GM21447 (cell line): ENCODE measurements around the gene CAPN3.

Experiments
- ATAC-seq: cut with Tn5 transposase; IDR thresholded peaks from one replicate; pipeline ENCODE4 v1.9.1; 2021; ENCODE audit not compliant: unreplicated experiment

Gene CAPN3

GRCh38 chr15:42392309-42393024, 33.2 kb downstream of the CAPN3 start:
- no peak for ATAC-seq

DNA sequence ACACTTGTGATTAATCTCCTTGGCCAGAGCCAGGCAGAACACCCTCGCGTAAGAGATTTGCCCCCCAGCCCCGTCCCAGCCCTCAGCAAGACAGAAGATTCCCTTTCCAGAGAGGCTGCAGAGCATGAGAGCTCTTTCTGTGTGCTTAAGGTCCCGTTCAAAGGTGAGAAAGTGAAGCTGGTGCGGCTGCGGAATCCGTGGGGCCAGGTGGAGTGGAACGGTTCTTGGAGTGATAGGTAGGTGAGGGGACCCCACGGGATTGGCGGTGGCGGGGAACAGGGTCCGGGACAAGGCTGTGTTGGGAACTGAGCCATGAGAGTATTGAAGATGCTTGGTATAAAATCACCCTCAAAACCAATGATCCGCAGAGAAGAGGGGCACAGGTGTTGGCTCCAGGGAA, 34.8 kb downstream of the CAPN3 start:
- no peak for ATAC-seq

GRCh38 chr15:42395838-42396237, 36.5 kb downstream of the CAPN3 start:
- ATAC-seq, result no peak

DNA sequence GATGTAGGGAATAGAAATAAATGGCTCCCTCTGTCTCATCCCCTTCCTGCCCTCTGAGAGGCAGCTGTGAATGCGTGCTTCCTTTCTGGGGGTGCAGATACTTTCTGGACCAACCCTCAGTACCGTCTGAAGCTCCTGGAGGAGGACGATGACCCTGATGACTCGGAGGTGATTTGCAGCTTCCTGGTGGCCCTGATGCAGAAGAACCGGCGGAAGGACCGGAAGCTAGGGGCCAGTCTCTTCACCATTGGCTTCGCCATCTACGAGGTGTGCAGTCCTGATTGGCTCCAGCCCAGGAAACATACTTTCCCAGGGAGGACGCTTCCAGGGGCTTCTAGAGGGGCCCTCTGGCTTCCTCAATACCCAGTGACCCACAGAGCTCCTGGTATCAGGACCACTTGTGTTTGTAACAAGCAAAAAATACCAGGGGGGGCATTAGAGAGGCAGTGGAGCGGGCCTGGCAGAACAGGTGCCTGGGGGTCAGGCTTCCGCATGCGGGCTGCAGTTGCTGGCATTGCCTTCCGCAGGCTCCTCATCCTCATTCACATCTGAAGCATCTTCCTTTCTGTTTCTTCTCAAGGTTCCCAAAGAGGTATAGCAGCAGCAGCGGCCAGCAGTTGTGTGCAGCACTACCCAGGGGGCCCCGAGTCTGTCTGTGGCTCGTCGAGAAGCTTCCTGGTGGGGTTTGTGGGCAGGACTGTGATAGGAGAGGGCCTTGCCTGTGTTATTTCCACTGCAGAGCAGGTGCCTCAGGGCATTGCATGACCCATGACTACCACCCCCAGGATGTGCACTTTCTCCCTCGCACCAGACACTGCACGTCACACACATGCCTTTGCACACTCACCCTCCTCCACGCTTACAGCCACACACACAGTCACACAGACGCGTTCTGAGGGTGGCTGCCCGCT, 42.5 kb downstream of the CAPN3 start:
- no peak for ATAC-seq

DNA sequence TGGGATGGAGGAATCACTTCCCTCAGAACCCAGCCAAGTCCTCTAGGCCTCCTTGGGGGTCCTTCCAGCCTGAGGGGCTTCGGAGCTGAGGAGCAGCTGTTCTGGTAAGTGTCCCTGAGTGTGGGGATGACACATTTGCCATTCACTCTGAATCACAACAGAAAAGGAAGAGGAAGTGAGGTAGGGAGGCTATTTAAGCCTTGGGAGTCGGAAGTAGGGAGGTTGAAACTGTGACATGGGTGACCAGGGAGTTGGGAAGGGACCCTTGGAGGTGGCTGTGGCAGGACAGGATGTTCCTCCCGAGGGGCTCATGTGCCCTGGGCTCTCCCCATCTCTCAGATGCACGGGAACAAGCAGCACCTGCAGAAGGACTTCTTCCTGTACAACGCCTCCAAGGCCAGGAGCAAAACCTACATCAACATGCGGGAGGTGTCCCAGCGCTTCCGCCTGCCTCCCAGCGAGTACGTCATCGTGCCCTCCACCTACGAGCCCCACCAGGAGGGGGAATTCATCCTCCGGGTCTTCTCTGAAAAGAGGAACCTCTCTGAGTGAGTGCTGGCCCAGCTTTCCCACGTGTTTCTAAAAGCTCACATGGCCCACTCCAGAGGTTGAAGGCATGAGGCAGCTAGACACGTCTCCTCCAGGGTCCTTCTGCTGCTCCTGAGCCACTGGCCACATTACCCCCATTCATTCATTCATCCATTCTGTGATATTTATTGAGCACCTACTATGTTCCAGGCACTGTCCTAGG, 43.3 kb downstream of the CAPN3 start:
- no peak for ATAC-seq

GRCh38 chr15:42403389-42403788, 44.1 kb downstream of the CAPN3 start:
- no peak for ATAC-seq

DNA sequence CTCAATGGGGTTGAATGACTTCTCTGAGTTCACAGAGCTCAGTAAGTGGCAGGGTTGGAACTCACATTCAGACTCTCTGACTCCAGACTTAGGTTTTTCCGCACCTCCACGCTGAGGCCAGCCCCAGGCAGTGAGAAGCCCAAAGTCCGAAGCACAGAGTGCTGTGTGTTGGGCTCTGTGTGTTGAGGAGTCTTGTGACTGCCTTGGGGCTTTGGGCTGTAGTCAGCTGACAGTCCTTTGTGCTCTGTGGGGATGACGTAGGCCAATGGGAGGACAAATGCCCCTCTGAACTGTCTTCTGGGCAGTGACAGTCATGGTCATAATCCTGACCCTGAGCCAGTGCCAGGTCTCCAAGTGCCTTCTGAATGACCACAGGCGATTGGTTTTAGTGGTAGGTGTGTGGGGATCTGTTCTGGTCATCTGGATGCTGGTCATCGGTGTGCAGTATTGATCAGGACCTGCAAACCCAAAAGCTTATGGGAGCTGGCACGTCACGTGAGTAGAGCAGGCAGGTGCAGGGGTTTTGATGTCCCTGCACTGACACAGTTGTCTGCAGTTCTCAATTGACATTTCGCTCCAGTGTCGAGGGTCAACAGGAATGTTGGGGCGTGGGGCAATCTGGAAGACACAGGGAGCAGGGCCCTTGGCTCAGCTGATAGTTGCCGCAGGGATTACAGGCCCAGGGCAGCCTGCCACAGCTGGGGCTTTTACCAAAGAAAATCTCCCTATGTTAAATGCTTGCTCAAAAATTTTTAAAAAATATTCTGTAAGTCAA, 45.3 kb downstream of the CAPN3 start:
- ATAC-seq, result no peak

DNA sequence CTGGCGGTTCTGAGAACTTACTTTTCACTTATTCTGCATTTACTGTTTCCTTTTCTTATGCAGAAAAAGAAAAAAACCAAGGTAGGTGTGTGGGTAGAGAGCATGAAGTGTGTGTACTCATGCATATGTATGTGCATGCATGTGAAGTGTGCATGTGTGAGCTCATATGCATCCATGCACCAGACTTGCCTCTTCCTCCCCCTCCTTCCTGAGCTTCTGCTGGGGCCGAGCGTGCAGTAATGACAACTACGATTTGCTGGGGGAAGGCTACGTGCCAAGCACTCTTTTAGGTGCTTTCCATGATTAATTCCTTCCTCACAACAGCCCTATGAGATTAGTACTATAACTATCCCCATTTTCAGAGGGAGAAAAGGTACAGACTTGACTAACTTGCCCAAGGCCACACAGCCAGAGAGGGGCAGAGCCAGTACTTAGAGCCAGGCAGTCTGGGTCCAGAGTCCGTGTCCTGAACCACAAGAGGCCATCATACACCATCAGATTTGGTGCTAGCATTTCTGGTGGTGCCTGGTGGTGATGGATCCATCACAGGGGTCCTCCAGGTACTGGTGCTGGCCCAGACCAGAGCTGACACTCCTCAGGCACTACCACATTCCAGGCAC, 46.7 kb downstream of the CAPN3 start:
- no peak for ATAC-seq

DNA sequence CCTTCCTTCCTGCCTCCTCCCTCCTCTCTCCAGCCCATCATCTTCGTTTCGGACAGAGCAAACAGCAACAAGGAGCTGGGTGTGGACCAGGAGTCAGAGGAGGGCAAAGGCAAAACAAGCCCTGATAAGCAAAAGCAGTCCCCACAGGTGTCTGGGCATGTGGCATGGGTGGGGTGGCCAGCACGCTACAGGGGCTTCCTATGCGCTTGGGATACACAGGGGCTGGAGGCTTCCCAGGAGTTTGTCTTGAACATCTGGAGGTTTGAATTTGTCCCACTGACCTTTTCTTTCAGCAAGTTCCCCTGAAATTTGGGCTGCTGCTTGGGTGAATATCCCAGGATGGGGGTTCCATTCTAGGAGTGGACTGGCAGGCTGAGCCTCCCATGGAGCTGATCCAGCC, 48.9 kb downstream of the CAPN3 start:
- no peak for ATAC-seq

GRCh38 chr15:42409011-42409410, 49.7 kb downstream of the CAPN3 start:
- no peak for ATAC-seq

GRCh38 chr15:42411884-42412283, 52.6 kb downstream of the CAPN3 start:
- no peak for ATAC-seq

DNA sequence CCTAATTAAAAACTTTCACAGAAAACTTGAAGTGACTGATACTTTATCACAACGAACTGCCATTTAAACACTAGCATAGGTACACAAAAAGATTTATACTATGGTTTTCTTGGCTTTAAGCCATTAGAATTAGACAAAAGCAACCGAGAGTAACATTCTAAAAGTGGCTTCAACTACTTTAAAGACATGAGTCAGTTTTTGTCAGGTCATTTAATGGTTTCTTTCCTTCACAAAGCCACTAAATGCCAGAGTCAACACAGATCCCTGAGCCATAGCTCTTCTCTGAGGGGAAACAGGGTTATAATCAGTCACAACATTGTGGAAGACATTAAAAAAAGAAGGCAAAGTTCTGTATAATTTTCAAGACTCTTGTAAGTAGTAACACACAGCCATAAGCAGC, 54.6 kb downstream of the CAPN3 start:
- ATAC-seq, result no peak

GRCh38 chr15:42419369-42419768, 60.1 kb downstream of the CAPN3 start:
- ATAC-seq, result no peak

DNA sequence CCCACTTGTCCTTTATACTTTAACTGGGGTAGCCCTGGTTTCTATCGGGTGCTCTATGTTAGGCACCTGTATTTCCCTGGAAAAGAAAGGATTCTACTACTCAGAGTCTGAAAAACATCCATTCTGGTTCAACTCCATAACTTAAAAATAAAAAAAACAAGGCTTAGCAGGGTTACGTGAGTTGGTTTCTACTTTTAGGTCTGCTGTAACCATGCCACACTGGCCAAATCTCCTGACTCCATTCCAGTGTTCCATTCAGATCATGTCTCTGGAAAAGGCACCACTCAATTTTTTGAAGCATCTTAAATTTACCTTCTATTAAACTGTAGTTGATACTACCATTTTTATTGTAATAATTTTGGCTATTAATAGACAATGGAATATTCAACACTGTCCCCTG, 62.1 kb downstream of the CAPN3 start:
- ATAC-seq, result no peak

GRCh38 chr15:42427429-42428223, 68.3 kb downstream of the CAPN3 start:
- ATAC-seq, result no peak

GRCh38 chr15:42444415-42445063, 85.2 kb downstream of the CAPN3 start:
- ATAC-seq, result no peak

DNA sequence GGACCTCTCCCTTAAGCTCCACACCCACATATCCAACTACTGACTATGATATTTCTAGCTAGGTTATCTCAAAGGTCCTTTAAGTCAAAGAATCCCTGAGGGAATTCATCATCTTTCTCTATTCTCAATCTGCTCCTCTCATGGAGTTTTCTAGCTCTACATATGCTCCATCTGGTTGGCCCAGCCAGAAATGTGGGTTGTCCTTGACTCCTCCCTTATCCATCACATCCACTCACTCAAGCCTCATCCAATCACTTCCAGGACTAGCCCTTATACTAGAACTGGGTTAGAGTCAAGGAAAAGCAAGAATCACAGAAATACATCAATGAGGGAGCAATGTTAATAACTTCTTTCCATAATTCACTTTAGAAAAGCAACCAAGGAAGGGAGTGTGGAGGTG, 86.2 kb downstream of the CAPN3 start:
- ATAC-seq, result no peak

GRCh38 chr15:42447599-42447998, 88.3 kb downstream of the CAPN3 start:
- no peak for ATAC-seq

DNA sequence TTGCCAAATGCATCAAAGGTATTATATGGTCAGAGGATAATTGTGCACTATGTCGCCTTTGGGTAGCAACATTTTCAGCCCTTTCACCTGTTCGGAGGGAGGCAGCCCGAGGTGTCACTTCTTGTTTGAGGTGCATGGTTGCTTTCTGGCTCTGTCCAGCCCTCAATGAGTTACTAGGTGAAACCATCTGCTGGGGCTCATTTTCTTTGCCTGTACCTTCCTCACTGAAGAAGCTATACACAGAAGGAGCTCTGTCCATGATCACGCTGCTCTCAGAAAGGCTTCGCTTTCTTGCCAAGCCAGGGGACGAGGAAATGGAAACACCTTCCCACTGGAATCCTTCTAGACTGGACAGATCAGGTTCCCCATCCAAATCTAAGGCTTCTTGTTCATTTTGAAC, 89.0 kb downstream of the CAPN3 start:
- no peak for ATAC-seq
